HepG2 (cell line): ENCODE results near the gene RNPS1. TPM values are rescaled to one million over a fixed set of nuclear protein-coding genes. Genes with fewer than 3 reads are reported as not detected.

Experiments used
- AGO1 ChIP-seq: fragments of 200-400 bp; formaldehyde crosslinking; IDR thresholded peaks from 2 replicates; pipeline ENCODE4 v1.6.1; 2017; ENCODE audit warnings: mild to moderate bottlenecking, low read depth, low read length, moderate library complexity; ENCODE audit not compliant: poor library complexity, severe bottlenecking
- AGO2 ChIP-seq: fragments of 200-400 bp; formaldehyde crosslinking; optimal IDR thresholded peaks from 2 replicates; pipeline ENCODE3; 2017; ENCODE audit warnings: mild to moderate bottlenecking, low read depth, low read length, moderate library complexity
- ATF7 ChIP-seq, 2 experiments: fragments of 450-650 bp in 1 of 2; sonication (generic) in 1 of 2; formaldehyde crosslinking in 1 of 2; IDR thresholded peaks; 2 replicates each; pipeline versions ENCODE4 v1.4.0 to v1.6.1; 2016 to 2020; ENCODE audit warnings: antibody characterized with exemption in 1 of 2, mild to moderate bottlenecking in 1 of 2, missing genetic modification reagents in 1 of 2
- EEA1 ChIP-seq: sonication (generic); formaldehyde crosslinking; IDR thresholded peaks from 2 replicates; pipeline ENCODE4 v1.5.1; 2020; ENCODE audit warnings: mild to moderate bottlenecking, missing genetic modification reagents, borderline replicate concordance
- GATAD1 ChIP-seq: IDR thresholded peaks from 2 replicates; pipeline ENCODE4 v1.6.1; 2016; ENCODE audit warnings: missing genetic modification reagents, missing compliant biosample characterization
- GFI1 ChIP-seq: sonication (generic); formaldehyde crosslinking; IDR thresholded peaks from 2 replicates; pipeline ENCODE4 v1.5.0; 2020; ENCODE audit warnings: missing genetic modification reagents, mild to moderate bottlenecking, borderline replicate concordance
- HNF1A ChIP-seq, 2 experiments: sonication (generic) in 1 of 2; formaldehyde crosslinking in 1 of 2; IDR thresholded peaks; 2 replicates each; pipeline versions ENCODE4 v1.4.0 to v1.6.1; 2016 to 2020; ENCODE audit warnings: borderline replicate concordance in 1 of 2, low read depth in 1 of 2, mild to moderate bottlenecking in 1 of 2, missing genetic modification reagents in 1 of 2
- KDM2A ChIP-seq: sonication (generic); formaldehyde crosslinking; IDR thresholded peaks from 2 replicates; pipeline ENCODE4 v1.4.0; 2020; ENCODE audit warnings: low read depth, missing genetic modification reagents, borderline replicate concordance
- MYNN ChIP-seq: sonication (generic); formaldehyde crosslinking; IDR thresholded peaks from 2 replicates; pipeline ENCODE4 v1.4.0; 2020; ENCODE audit warnings: mild to moderate bottlenecking, low read depth, missing genetic modification reagents
- PAX8 ChIP-seq: sonication (generic); formaldehyde crosslinking; IDR thresholded peaks from 2 replicates; pipeline ENCODE4 v1.8.0; 2022; ENCODE audit warnings: mild to moderate bottlenecking, missing genetic modification reagents, borderline replicate concordance
- PLRG1 ChIP-seq: fragments of 450-650 bp; conservative IDR thresholded peaks from 2 replicates; pipeline ENCODE4 v1.6.1; 2016
- PRMT3 ChIP-seq: sonication (generic); formaldehyde crosslinking; IDR thresholded peaks from 2 replicates; pipeline ENCODE4 v1.8.1; 2022; ENCODE audit warnings: low read depth, mild to moderate bottlenecking, moderate library complexity, missing genetic modification reagents, borderline replicate concordance
- SPEN ChIP-seq: sonication (generic); formaldehyde crosslinking; IDR thresholded peaks from 2 replicates; pipeline ENCODE4 v1.5.1; 2020; ENCODE audit warnings: low read depth, mild to moderate bottlenecking, missing genetic modification reagents
- TCF7 ChIP-seq: sonication (generic); IDR thresholded peaks from 2 replicates; pipeline ENCODE4 v1.6.1; 2016; ENCODE audit warnings: antibody characterized with exemption, low read depth
- ZBTB33 ChIP-seq: sonication (generic); formaldehyde crosslinking; IDR thresholded peaks from 2 replicates; pipeline ENCODE4 v1.4.0; 2020; ENCODE audit warnings: missing genetic modification reagents
- ZNF362 ChIP-seq: sonication (generic); formaldehyde crosslinking; IDR thresholded peaks from 2 replicates; pipeline ENCODE4 v1.4.0; 2020; ENCODE audit warnings: missing genetic modification reagents, mild to moderate bottlenecking, borderline replicate concordance
- ZNF547 ChIP-seq: sonication (generic); formaldehyde crosslinking; IDR thresholded peaks from 2 replicates; pipeline ENCODE4 v1.5.1; 2020; ENCODE audit warnings: mild to moderate bottlenecking, missing genetic modification reagents
- ZNF710 ChIP-seq: sonication (generic); formaldehyde crosslinking; IDR thresholded peaks from 2 replicates; pipeline ENCODE4 v1.5.0; 2020; ENCODE audit warnings: mild to moderate bottlenecking, missing genetic modification reagents, borderline replicate concordance
- polyA plus RNA-seq, 8 experiments: library from polyadenylated mRNA; depleted of rRNA in 3 of 8; stranded (reverse) in 7 of 8; unstranded in 1 of 8; fragments of >200 nt; fragmentation: Illumina TruSeq in 4 of 8; extraction: Trizol in 4 of 8; gene quantifications; 2 replicates each; pipeline versions ENCODE4 v1.2.1 to v1.2.3, GENCODE V29; 2011 to 2016; ENCODE audit warnings: low read depth in 4 of 8, missing spikeins in 1 of 8, mixed read lengths in 1 of 8; ENCODE audit not compliant: insufficient read depth in 1 of 8
- total RNA-seq, 5 experiments: library from RNA; depleted of rRNA; stranded (reverse); fragments of >200 nt; fragmentation: Illumina TruSeq; extraction: Trizol; gene quantifications; 2 replicates each; pipeline ENCODE4 v1.2.3, GENCODE V29; 2016; ENCODE audit warnings: low read depth in 1 of 5

Gene RNPS1
- total and polyA plus RNA-seq, 2 of the 13 experiments (the other 11 are each of a cell fraction or from before 2014, with no cell fraction given): 126 to 133 TPM

GRCh38 chr16:2212362-2213324, 55.3 kb downstream of the RNPS1 start (continued):
- TF ChIP-seq HNF1A (IDR thresholded peaks at IDR 0.05; ENCODE audit: low read depth): no peak
- no peak for TF ChIP-seq HNF1A (CRISPR knock-in tag; IDR thresholded peaks at IDR 0.05; ENCODE audit: borderline replicate concordance)
- no peak for TF ChIP-seq ZBTB33 (CRISPR knock-in tag)
- no peak for TF ChIP-seq ATF7 (IDR thresholded peaks at IDR 0.05)
- TF ChIP-seq ATF7 (CRISPR knock-in tag; IDR thresholded peaks at IDR 0.05): no peak
- TF ChIP-seq ZNF710: no peak
- no peak for TF ChIP-seq EEA1 (CRISPR knock-in tag)
- TF ChIP-seq MYNN (CRISPR knock-in tag): no peak
- no peak for TF ChIP-seq PRMT3 (CRISPR knock-in tag)
- TF ChIP-seq ZNF362: no peak
- no peak for TF ChIP-seq PLRG1
- no peak for TF ChIP-seq ZNF547 (CRISPR knock-in tag)
- TF ChIP-seq KDM2A (CRISPR knock-in tag): peak; percentile 24; the same call in 1 of the 2 replicates
- no peak for TF ChIP-seq PAX8
- TF ChIP-seq AGO1: peak; percentile 53
- peak; percentile 74 for TF ChIP-seq AGO2
- TF ChIP-seq GATAD1: no peak
- no peak for TF ChIP-seq SPEN (CRISPR knock-in tag)
- no peak for TF ChIP-seq TCF7
- no peak for TF ChIP-seq GFI1
